ENCODE measurements around the gene LARGE2. TPM values are rescaled to one million over a fixed set of nuclear protein-coding genes. Genes with fewer than 3 reads are reported as not detected.

Gene LARGE2
- total and polyA plus RNA-seq, 2 experiments from 2014 or later, result 89.8 to 107 TPM

DNA sequence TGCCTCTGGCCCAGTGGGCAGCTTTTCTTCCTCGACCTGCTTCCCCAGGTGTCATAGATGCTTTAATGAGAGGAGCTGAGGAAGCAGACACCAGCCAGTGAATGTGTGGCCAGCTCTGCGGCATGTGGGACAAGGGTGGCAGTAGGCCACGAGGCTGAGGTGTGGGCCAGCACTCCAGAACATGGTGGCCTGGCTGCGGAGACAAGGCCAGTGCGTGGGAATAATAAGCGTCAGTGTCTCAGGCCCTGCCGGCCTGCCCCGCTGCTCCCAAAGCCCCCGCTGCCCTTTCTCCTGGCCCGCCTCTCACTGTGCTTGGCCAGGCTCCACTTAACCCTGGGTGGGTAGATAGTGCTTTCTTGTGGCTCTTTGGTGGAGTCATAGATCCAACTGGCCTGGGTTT, 34.9 kb upstream of the LARGE2 start (continued):
- no peak for TF ChIP-seq REST (IDR thresholded peaks at IDR 0.05; ENCODE audit: unreplicated experiment)

- no peak for ATAC-seq
- Histone ChIP-seq H3K27ac (ENCODE audit: low read depth) (no peak overlapping the region), H3K4me1 (ENCODE audit: insufficient read depth) (peaks cover 19% of the 10 kb centered on the region), H3K4me2 (no peak overlapping the region), H3K9me2 (ENCODE audit: insufficient read depth) (no peaks in the 10 kb centered on the region), H3K27me3 (ENCODE audit: insufficient read depth) (no peaks in the 10 kb centered on the region), H3K79me2 (replicated peaks; ENCODE audit: insufficient read depth) (peaks cover 9% of the 10 kb centered on the region; the same call in 1 of the 2 replicates), H3F3A (replicated peaks; ENCODE audit: low read depth) (no peaks in the 10 kb centered on the region), H3K4me3 (no peak overlapping the region), H3K36me3 (ENCODE audit: insufficient read depth) (no peaks in the 10 kb centered on the region), H2AFZ (no peak overlapping the region), H4K20me1 (replicated peaks; ENCODE audit: insufficient read depth) (peaks cover 15% of the 10 kb centered on the region)
- no peaks in the 10 kb centered on the region; the same call in 2 of the 3 replicates for H3K36me3 Mint-ChIP-seq (ENCODE audit: low read depth)
- H3K27ac Mint-ChIP-seq, result no peak overlapping the region
- TF ChIP-seq REST (IDR thresholded peaks at IDR 0.05; ENCODE audit: unreplicated experiment) (no peak), NANOG (IDR thresholded peaks at IDR 0.05; ENCODE audit: borderline replicate concordance) (no peak), EZH2 (IDR thresholded peaks at IDR 0.05; ENCODE audit: low read depth, unreplicated experiment) (no peak), CREB1 (CRISPR knock-in tag; IDR thresholded peaks at IDR 0.05; ENCODE audit: low read depth) (no peak), ETS1 (IDR thresholded peaks at IDR 0.05) (no peak), EZH2phosphoT487 (IDR thresholded peaks at IDR 0.05; ENCODE audit: unreplicated experiment) (no peak), JUNB (IDR thresholded peaks at IDR 0.05; ENCODE audit: unreplicated experiment) (no peak), ZNF331 (CRISPR knock-in tag; IDR thresholded peaks at IDR 0.05; ENCODE audit: low read depth) (no peak)
- no peaks in the 10 kb centered on the region for H3K9me3 Mint-ChIP-seq
- H3K4me1 Mint-ChIP-seq, result peaks cover 30% of the 10 kb centered on the region
- DNase-seq (ENCODE audit: low spot score), result no peak
- peaks cover 8% of the 10 kb centered on the region for H3K27me3 Mint-ChIP-seq (ENCODE audit: insufficient read depth, low read depth, poor library complexity)
- no peak overlapping the region; the same call in 2 of the 3 replicates for H3K4me3 Mint-ChIP-seq
Measured at GRCh38 chr11:45889555-45889954, 32.9 kb upstream of the LARGE2 start.
